AG10803 (cell line): ENCODE data around the gene COMMD6.

Experiments
- DNase-seq: peaks from one replicate; pipeline ENCODE4 v3.0.0; 2010; ENCODE audit warnings: low read depth
- H3K4me3 ChIP-seq: 2 replicates; pipeline ENCODE4 v1.5.1; 2011; ENCODE audit warnings: mild to moderate bottlenecking, low read length, control low read depth
- CTCF ChIP-seq: conservative IDR thresholded peaks from 2 replicates; pipeline ENCODE4 v1.5.1; 2011; ENCODE audit warnings: mild to moderate bottlenecking, low read length, control low read depth, inconsistent platforms

The COMMD6 gene

GRCh38 chr13:75508002-75508548, 29.6 kb downstream of the COMMD6 start:
- TF ChIP-seq CTCF, result no peak
- H3K4me3 ChIP-seq, result no peak overlapping the region
- DNase-seq, result no peak

- TF ChIP-seq CTCF, result no peak
- no peak overlapping the region for H3K4me3 ChIP-seq
- no peak for DNase-seq
Measured at GRCh38 chr13:75507027-75508001, 30.3 kb downstream of the COMMD6 start.

- TF ChIP-seq CTCF, result no peak
- no peak for DNase-seq
- no peak overlapping the region for H3K4me3 ChIP-seq
Measured at GRCh38 chr13:75506018-75506417, 31.6 kb downstream of the COMMD6 start.

GRCh38 chr13:75505327-75505726, 32.3 kb downstream of the COMMD6 start:
- H3K4me3 ChIP-seq, result no peak overlapping the region
- DNase-seq, result no peak

GRCh38 chr13:75495938-75496337, 41.7 kb downstream of the COMMD6 start:
- no peak for TF ChIP-seq CTCF
- no peak overlapping the region for H3K4me3 ChIP-seq
- peak; percentile 88 for DNase-seq

More at GRCh38 chr13:75505327-75505726, 32.3 kb downstream of the COMMD6 start:
- TF ChIP-seq CTCF, result no peak

- TF ChIP-seq CTCF, result no peak
- DNase-seq, result no peak
Measured at GRCh38 chr13:75494491-75494890, 43.1 kb downstream of the COMMD6 start.

GRCh38 chr13:75493156-75493555, 44.5 kb downstream of the COMMD6 start:
- H3K4me3 ChIP-seq, result no peak overlapping the region
- TF ChIP-seq CTCF, result no peak
- DNase-seq, result no peak

More at GRCh38 chr13:75494491-75494890, 43.1 kb downstream of the COMMD6 start:
- no peak overlapping the region for H3K4me3 ChIP-seq
